Caco-2 (cell line): ENCODE data around the gene OR2G3. TPM values are rescaled to one million over a fixed set of nuclear protein-coding genes. Genes with fewer than 3 reads are reported as not detected.

Source experiments
- BruUV-seq: library from RNA; stranded (reverse); fragments of 400-500 nt; replicated peaks from 2 replicates; lab custom pipeline; 2021; lab: Mats Ljungman, UMichigan
- CTCF ChIA-PET: fragments of 300-600 bp; sonication (Branson Sonifier 250); formaldehyde crosslinking; loops from one replicate; lab custom pipeline; 2022; ENCODE audit warnings: antibody characterized with exemption; lab: Charles Lee
- POLR2A ChIA-PET: fragments of 300-600 bp; sonication (Branson Sonifier 250); formaldehyde crosslinking; loops from one replicate; lab custom pipeline; 2022; ENCODE audit warnings: antibody characterized with exemption; lab: Charles Lee
- DNase-seq, 2 experiments: peaks; one replicate each; pipeline versions ENCODE4 v3.0.0 to v3.0.0-alpha.2; 2020 to 2022
- H3K27me3 ChIP-seq: replicated peaks from 2 replicates; pipeline ENCODE4 v1.6.0; 2011; ENCODE audit warnings: low read length; ENCODE audit not compliant: control insufficient read depth, insufficient read depth
- H3K36me3 ChIP-seq: 2 replicates; pipeline ENCODE4 v1.5.1; 2011; ENCODE audit warnings: low read length; ENCODE audit not compliant: control insufficient read depth, insufficient read depth
- H3K4me1 ChIP-seq: fragments of 250-450 bp; sonication (Bioruptor Pico); 2 replicates; pipeline ENCODE4 v1.5.1; 2020; ENCODE audit warnings: mild to moderate bottlenecking
- H3K4me3 ChIP-seq: 2 replicates; pipeline ENCODE4 v1.5.1; 2011; ENCODE audit warnings: low read depth, mild to moderate bottlenecking, control low read depth, low read length
- H3K9me3 ChIP-seq: fragments of 250-450 bp; sonication (Bioruptor Pico); 2 replicates; pipeline ENCODE4 v1.5.1; 2020; ENCODE audit warnings: mild to moderate bottlenecking, moderate library complexity
- H3K27ac Mint-ChIP-seq: one replicate; pipeline ENCODE4 v1.8.0; 2022; ENCODE audit warnings: mixed read lengths; ENCODE audit not compliant: unreplicated experiment
- H3K27me3 Mint-ChIP-seq: one replicate; pipeline ENCODE4 v1.8.0; 2022; ENCODE audit warnings: mixed read lengths; ENCODE audit not compliant: insufficient read depth, unreplicated experiment
- H3K36me3 Mint-ChIP-seq: one replicate; pipeline ENCODE4 v1.8.0; 2022; ENCODE audit warnings: mild to moderate bottlenecking, mixed read lengths; ENCODE audit not compliant: insufficient read depth, unreplicated experiment
- H3K4me1 Mint-ChIP-seq: one replicate; pipeline ENCODE4 v1.8.0; 2022; ENCODE audit warnings: low read depth, mixed read lengths; ENCODE audit not compliant: unreplicated experiment
- H3K4me3 Mint-ChIP-seq: one replicate; pipeline ENCODE4 v1.8.0; 2022; ENCODE audit warnings: mild to moderate bottlenecking, moderate library complexity, mixed read lengths; ENCODE audit not compliant: unreplicated experiment
- H3K9me3 Mint-ChIP-seq: one replicate; pipeline ENCODE4 v1.8.0; 2022; ENCODE audit warnings: mixed read lengths; ENCODE audit not compliant: unreplicated experiment
- CTCF ChIP-seq, 2 experiments: fragments of 200-600 bp in 1 of 2; IDR thresholded peaks; 1 replicate in 1 of 2; 2 replicates in 1 of 2; pipeline versions ENCODE4 v1.5.1 to v1.8.0; 2011 to 2022; ENCODE audit warnings: antibody characterized with exemption in 1 of 2, control low read depth in 1 of 2, inconsistent platforms in 1 of 2, low read depth in 1 of 2, low read length in 1 of 2, mild to moderate bottlenecking in 1 of 2, moderate library complexity in 1 of 2; ENCODE audit not compliant: insufficient read depth in 1 of 2, severe bottlenecking in 1 of 2, unreplicated experiment in 1 of 2
- intact Hi-C: fragments of 100-400 bp; cut with micrococcal nuclease; formaldehyde crosslinking; loops from one replicate; pipeline ENCODE4 v1.10.0; 2022; ENCODE audit not compliant: unreplicated experiment
- total RNA-seq: library from RNA; stranded (reverse); gene quantifications from 2 replicates; pipeline ENCODE4 v1.2.3, GENCODE V29; 2022

Gene OR2G3
- total RNA-seq, 1 experiment from 2014 or later = not detected

- Mint-ChIP-seq H3K27me3 (peaks cover 3% of the 10 kb centered on the region), H3K4me1 (no peaks in the 10 kb centered on the region), H3K36me3 (no peaks in the 10 kb centered on the region), H3K4me3 (no peak overlapping the region), H3K9me3 (peaks cover 10% of the 10 kb centered on the region), H3K27ac (no peak overlapping the region)
- Histone ChIP-seq H3K36me3 (no peaks in the 10 kb centered on the region), H3K27me3 (no peaks in the 10 kb centered on the region), H3K9me3 (no peaks in the 10 kb centered on the region), H3K4me1 (no peaks in the 10 kb centered on the region), H3K4me3 (no peak overlapping the region)
- CTCF ChIA-PET = interaction anchor here (0.6 kb wide), 1 partner anchor 17 kb away, joined by 3 read pairs; no protein-coding TSS in a partner anchor
- no peak for DNase-seq
- TF ChIP-seq CTCF (IDR thresholded peaks at IDR 0.05; ENCODE audit: insufficient read depth in 1 of 2, low read depth in 1 of 2, low read length in 1 of 2, severe bottlenecking in 1 of 2, unreplicated experiment in 1 of 2) = no peak
- intact Hi-C loops = no loop called here
- BruUV-seq = no TSS peak
- POLR2A ChIA-PET = no interaction called here
Observed at GRCh38 chr1:247642742-247643141, 37.4 kb downstream of the OR2G3 start.

- H3K27me3 Mint-ChIP-seq = peaks cover 2% of the 10 kb centered on the region
- H3K4me1 Mint-ChIP-seq = no peaks in the 10 kb centered on the region
- POLR2A ChIA-PET = no interaction called here
- CTCF ChIA-PET = no interaction called here
- H3K4me3 Mint-ChIP-seq = no peak overlapping the region
- no TSS peak for BruUV-seq
- peaks cover 10% of the 10 kb centered on the region for H3K9me3 Mint-ChIP-seq
- intact Hi-C loops = no loop called here
- Histone ChIP-seq H3K36me3 (no peaks in the 10 kb centered on the region), H3K4me1 (no peaks in the 10 kb centered on the region), H3K9me3 (no peaks in the 10 kb centered on the region), H3K4me3 (no peak overlapping the region), H3K27me3 (no peaks in the 10 kb centered on the region)
- DNase-seq = no peak
- no peak overlapping the region for H3K27ac Mint-ChIP-seq
- no peaks in the 10 kb centered on the region for H3K36me3 Mint-ChIP-seq
- TF ChIP-seq CTCF (IDR thresholded peaks at IDR 0.05; ENCODE audit: insufficient read depth in 1 of 2, low read depth in 1 of 2, low read length in 1 of 2, severe bottlenecking in 1 of 2, unreplicated experiment in 1 of 2) = no peak
Observed at GRCh38 chr1:247646867-247647266, 41.5 kb downstream of the OR2G3 start.

GRCh38 chr1:247647864-247648263 lies 42.5 kb downstream of the OR2G3 start:
- Mint-ChIP-seq H3K27me3 (peaks cover 2% of the 10 kb centered on the region), H3K9me3 (peaks cover 10% of the 10 kb centered on the region), H3K4me1 (no peaks in the 10 kb centered on the region), H3K27ac (no peak overlapping the region), H3K4me3 (no peak overlapping the region), H3K36me3 (no peaks in the 10 kb centered on the region)
- BruUV-seq = no TSS peak
- ChIA-PET CTCF (no interaction called here), POLR2A (no interaction called here)
- no peak for DNase-seq
- no peaks in the 10 kb centered on the region for H3K9me3 ChIP-seq
- H3K4me1 ChIP-seq = no peaks in the 10 kb centered on the region
- TF ChIP-seq CTCF (IDR thresholded peaks at IDR 0.05; ENCODE audit: insufficient read depth in 1 of 2, low read depth in 1 of 2, low read length in 1 of 2, severe bottlenecking in 1 of 2, unreplicated experiment in 1 of 2) = no peak
- no peaks in the 10 kb centered on the region for H3K27me3 ChIP-seq
- intact Hi-C loops = no loop called here
- no peaks in the 10 kb centered on the region for H3K36me3 ChIP-seq
- no peak overlapping the region for H3K4me3 ChIP-seq
